Subcutaneous abdominal adipose tissue (tissue), 5 donors: ENCODE measurements around the gene PAX7.

Experiments
- H3K27ac ChIP-seq: one replicate; pipeline ENCODE4 v1.7.0; 2013; ENCODE audit warnings: low read depth, mild to moderate bottlenecking, inconsistent platforms, low read length, moderate library complexity
- H3K27me3 ChIP-seq, 5 donors: one replicate each; pipeline ENCODE4 v1.7.0; 2013; ENCODE audit warnings: low read length in 5 of 5, inconsistent platforms in 1 of 5; ENCODE audit not compliant: control insufficient read depth in 5 of 5, insufficient read depth in 4 of 5
- H3K36me3 ChIP-seq, 5 donors: one replicate each; pipeline ENCODE4 v1.7.0; 2013; ENCODE audit warnings: low read length in 5 of 5; ENCODE audit not compliant: control insufficient read depth in 5 of 5, insufficient read depth in 5 of 5
- H3K4me1 ChIP-seq, 5 donors: one replicate each; pipeline ENCODE4 v1.7.0; 2013; ENCODE audit warnings: low read length in 5 of 5, mild to moderate bottlenecking in 3 of 5, moderate library complexity in 1 of 5; ENCODE audit not compliant: control insufficient read depth in 5 of 5, insufficient read depth in 5 of 5
- H3K4me3 ChIP-seq, 5 donors: one replicate each; pipeline ENCODE4 v1.7.0; 2013; ENCODE audit warnings: low read length in 5 of 5, low read depth in 1 of 5
- H3K9ac ChIP-seq, 5 donors: one replicate each; pipeline ENCODE4 v1.7.0; 2013; ENCODE audit warnings: low read length in 5 of 5, mild to moderate bottlenecking in 4 of 5, moderate library complexity in 3 of 5
- H3K9me3 ChIP-seq, 5 donors: one replicate each; pipeline ENCODE4 v1.7.0; 2013; ENCODE audit warnings: low read length in 5 of 5; ENCODE audit not compliant: control insufficient read depth in 5 of 5
- donor health status: healthy.
- donor health status: healthy.
- donor health status: healthy.
- donor health status: healthy.
- donor health status: healthy.

Gene PAX7

DNA sequence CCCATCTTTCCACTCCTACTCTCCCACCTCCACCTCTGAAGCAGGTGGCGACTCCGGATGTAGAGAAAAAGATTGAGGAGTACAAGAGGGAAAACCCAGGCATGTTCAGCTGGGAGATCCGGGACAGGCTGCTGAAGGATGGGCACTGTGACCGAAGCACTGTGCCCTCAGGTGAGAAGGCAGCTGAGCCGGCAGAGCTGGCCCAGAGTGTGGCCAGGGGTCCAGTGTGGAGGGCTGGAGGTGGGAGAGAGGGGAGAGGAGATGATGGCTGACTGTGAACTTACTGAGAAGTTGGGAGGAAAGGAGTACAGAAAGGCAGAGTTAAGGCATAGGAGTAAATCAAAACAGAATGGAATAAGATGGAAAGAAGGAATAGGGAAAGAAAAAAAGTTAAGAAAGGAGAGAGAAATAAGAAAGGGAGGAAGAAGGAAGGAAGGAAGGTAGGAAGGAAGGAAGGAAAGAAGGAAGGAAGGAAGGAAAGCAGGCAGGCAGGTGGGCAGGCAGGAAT, 4.5 kb downstream of the PAX7 start:
- peaks cover 61 to 91% (median 77%) of the 10 kb centered on the region in 5 donors for H3K27me3 ChIP-seq
- no peak overlapping the region for H3K4me3 ChIP-seq
- H3K4me1 ChIP-seq, result peaks cover 0 to 4% (median 2%) of the 10 kb centered on the region in 5 donors
- H3K36me3 ChIP-seq, result no peaks in the 10 kb centered on the region
- H3K27ac ChIP-seq, result no peak overlapping the region
- no peak overlapping the region for H3K9ac ChIP-seq
- H3K9me3 ChIP-seq, result no peaks in the 10 kb centered on the region

- Histone ChIP-seq H3K27ac (no peak overlapping the region), H3K4me1 (peaks cover 0 to 3% (median 0%) of the 10 kb centered on the region in 5 donors), H3K9me3 (no peaks in the 10 kb centered on the region), H3K36me3 (no peaks in the 10 kb centered on the region), H3K27me3 (peaks cover 63 to 94% (median 79%) of the 10 kb centered on the region in 5 donors), H3K9ac (no peak overlapping the region), H3K4me3 (no peak overlapping the region)
Observed at GRCh38 chr1:18635891-18636595, 5.4 kb downstream of the PAX7 start.

DNA sequence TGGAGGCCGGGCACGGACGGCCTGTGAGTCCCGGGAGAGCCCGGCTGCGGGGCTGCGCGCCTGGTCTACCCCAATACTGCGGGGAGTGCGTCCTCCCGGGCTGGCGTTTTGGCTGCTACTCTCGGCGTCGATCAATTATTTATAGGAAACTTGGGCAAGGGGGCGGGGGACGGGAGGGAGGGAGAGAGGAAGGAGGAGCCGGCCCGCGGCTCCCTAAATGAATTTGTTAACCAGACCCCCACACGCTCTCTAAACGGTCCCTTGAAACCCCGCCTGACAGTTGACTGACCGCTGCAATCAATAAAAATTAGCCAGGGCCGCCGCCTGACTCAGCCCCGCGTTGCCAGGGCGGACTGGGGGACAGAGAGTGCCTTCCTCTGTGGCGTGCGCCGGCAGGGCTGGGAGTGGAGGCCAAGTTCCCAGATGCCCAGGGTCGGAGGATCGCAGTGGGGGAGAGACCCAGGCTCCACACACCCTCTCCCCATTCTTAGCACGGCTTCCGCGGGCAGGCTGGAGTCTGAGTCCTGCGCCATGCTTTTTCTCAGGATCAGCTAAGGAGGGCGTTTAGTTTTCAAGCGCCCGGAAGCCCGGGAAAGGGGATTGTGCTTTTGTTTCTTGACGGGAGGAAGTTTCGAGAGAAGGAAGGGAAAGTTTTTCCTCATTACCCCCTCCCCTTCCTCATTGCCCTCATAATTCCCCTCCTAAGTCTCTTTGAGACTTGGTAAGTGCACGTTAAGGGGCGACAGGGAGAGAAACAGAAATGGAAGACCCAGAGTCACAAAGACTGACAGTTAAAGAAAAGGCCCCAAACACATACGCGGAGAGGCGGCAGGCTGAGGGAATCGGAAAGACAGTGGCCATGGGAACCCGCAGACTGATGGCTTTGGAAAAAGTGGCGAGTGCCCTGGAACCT, 6.2 kb downstream of the PAX7 start:
- no peaks in the 10 kb centered on the region for H3K36me3 ChIP-seq
- H3K4me3 ChIP-seq, result no peak overlapping the region
- H3K4me1 ChIP-seq, result peaks cover 0 to 3% (median 0%) of the 10 kb centered on the region in 5 donors
- H3K27ac ChIP-seq, result no peak overlapping the region
- H3K27me3 ChIP-seq, result peaks cover 60 to 94% (median 80%) of the 10 kb centered on the region in 5 donors
- no peak overlapping the region for H3K9ac ChIP-seq
- no peaks in the 10 kb centered on the region for H3K9me3 ChIP-seq

GRCh38 chr1:18637511-18637960, 6.9 kb downstream of the PAX7 start:
- H3K27ac ChIP-seq, result no peak overlapping the region
- peaks cover 63 to 93% (median 81%) of the 10 kb centered on the region in 5 donors for H3K27me3 ChIP-seq
- peaks cover 0 to 3% (median 0%) of the 10 kb centered on the region in 5 donors for H3K4me1 ChIP-seq
- H3K36me3 ChIP-seq, result no peaks in the 10 kb centered on the region
- H3K9ac ChIP-seq, result no peak overlapping the region
- H3K9me3 ChIP-seq, result no peaks in the 10 kb centered on the region
- no peak overlapping the region for H3K4me3 ChIP-seq

- no peaks in the 10 kb centered on the region for H3K9me3 ChIP-seq
- no peaks in the 10 kb centered on the region for H3K36me3 ChIP-seq
- H3K27me3 ChIP-seq, result peaks cover 58 to 94% (median 81%) of the 10 kb centered on the region in 5 donors
- peaks cover 0 to 3% (median 0%) of the 10 kb centered on the region in 5 donors for H3K4me1 ChIP-seq
- H3K27ac ChIP-seq, result no peak overlapping the region
- H3K9ac ChIP-seq, result no peak overlapping the region
- H3K4me3 ChIP-seq, result no peak overlapping the region
Observed at GRCh38 chr1:18637962-18638834, 7.6 kb downstream of the PAX7 start.

- Histone ChIP-seq H3K4me1 (peaks cover 0 to 3% (median 0%) of the 10 kb centered on the region in 5 donors), H3K27ac (no peak overlapping the region), H3K27me3 (peaks cover 56 to 94% (median 80%) of the 10 kb centered on the region in 5 donors), H3K9ac (no peak overlapping the region), H3K9me3 (no peaks in the 10 kb centered on the region), H3K36me3 (no peaks in the 10 kb centered on the region), H3K4me3 (no peak overlapping the region)
Observed at GRCh38 chr1:18638835-18639364, 8.3 kb downstream of the PAX7 start.

- Histone ChIP-seq H3K4me3 (no peak overlapping the region), H3K4me1 (peaks cover 0 to 3% (median 0%) of the 10 kb centered on the region in 5 donors), H3K27ac (no peak overlapping the region), H3K36me3 (no peaks in the 10 kb centered on the region), H3K9me3 (no peaks in the 10 kb centered on the region), H3K9ac (no peak overlapping the region), H3K27me3 (peaks cover 54 to 94% (median 80%) of the 10 kb centered on the region in 5 donors)
Observed at GRCh38 chr1:18639368-18640055, 8.9 kb downstream of the PAX7 start.

GRCh38 chr1:18640228-18641004, 9.8 kb downstream of the PAX7 start:
- Histone ChIP-seq H3K9ac (no peak overlapping the region), H3K36me3 (no peaks in the 10 kb centered on the region), H3K27me3 (peaks cover 52 to 94% (median 79%) of the 10 kb centered on the region in 5 donors), H3K9me3 (no peaks in the 10 kb centered on the region), H3K4me3 (no peak overlapping the region), H3K27ac (no peak overlapping the region), H3K4me1 (peaks cover 0 to 3% (median 0%) of the 10 kb centered on the region in 5 donors)
